DOHH2 (cell line): ENCODE results near the gene RHBDL3.

ENCODE experiments used
- H3F3A ChIP-seq: fragments of 200-600 bp; sonication (generic), shearing (Covaris generic); 2 replicates; pipeline ENCODE4 v1.6.0; 2016; ENCODE audit warnings: antibody characterized with exemption, mild to moderate bottlenecking; ENCODE audit not compliant: control insufficient read depth, insufficient read depth
- H3K27ac ChIP-seq: fragments of 200-600 bp; sonication (generic); 2 replicates; pipeline ENCODE4 v1.5.1; 2014; ENCODE audit warnings: low read depth, mild to moderate bottlenecking, low read length, moderate library complexity
- H3K27me3 ChIP-seq: fragments of 200-600 bp; sonication (generic); 2 replicates; pipeline ENCODE4 v1.6.1; 2014; ENCODE audit warnings: mild to moderate bottlenecking, low read length, mixed read lengths; ENCODE audit not compliant: control insufficient read depth
- H3K36me3 ChIP-seq: fragments of 200-600 bp; sonication (generic); 2 replicates; pipeline ENCODE4 v1.6.1; 2014; ENCODE audit warnings: mild to moderate bottlenecking, low read length, moderate library complexity, mixed read lengths; ENCODE audit not compliant: control insufficient read depth
- H3K4me1 ChIP-seq: fragments of 200-600 bp; sonication (generic); 2 replicates; pipeline ENCODE4 v1.6.1; 2014; ENCODE audit warnings: mild to moderate bottlenecking, low read length, mixed read lengths; ENCODE audit not compliant: control insufficient read depth
- H3K4me2 ChIP-seq: fragments of 200-600 bp; sonication (generic); 2 replicates; pipeline ENCODE4 v1.6.0; 2014; ENCODE audit warnings: mild to moderate bottlenecking, low read length, moderate library complexity
- H3K4me3 ChIP-seq: fragments of 200-600 bp; sonication (generic); 2 replicates; pipeline ENCODE4 v1.5.1; 2014; ENCODE audit warnings: mild to moderate bottlenecking, low read length, mixed read lengths
- H3K79me2 ChIP-seq: fragments of 200-600 bp; sonication (generic); 2 replicates; pipeline ENCODE4 v1.6.1; 2014; ENCODE audit warnings: mild to moderate bottlenecking, low read length, mixed read lengths; ENCODE audit not compliant: control insufficient read depth
- H3K9me2 ChIP-seq: fragments of 200-600 bp; sonication (generic); replicated peaks from 2 replicates; pipeline ENCODE4 v1.6.1; 2014; ENCODE audit warnings: mild to moderate bottlenecking, low read length, mixed read lengths; ENCODE audit not compliant: control insufficient read depth
- H3K9me3 ChIP-seq: fragments of 200-600 bp; sonication (generic); 2 replicates; pipeline ENCODE4 v1.6.1; 2014; ENCODE audit warnings: antibody characterized with exemption, low read length, mixed read lengths; ENCODE audit not compliant: control insufficient read depth, insufficient read depth
- H4K20me1 ChIP-seq: fragments of 200-600 bp; sonication (generic); 2 replicates; pipeline ENCODE4 v1.6.0; 2014; ENCODE audit warnings: low read depth, mild to moderate bottlenecking, antibody characterized with exemption, low read length, moderate library complexity; ENCODE audit not compliant: control insufficient read depth, insufficient read depth
- EZH2phosphoT487 ChIP-seq: fragments of 200-600 bp; sonication (generic); IDR thresholded peaks from 2 replicates; pipeline ENCODE4 v1.6.1; 2017; ENCODE audit warnings: borderline replicate concordance, mild to moderate bottlenecking, antibody characterized with exemption, low read length, moderate library complexity, mixed read lengths
- TF ChIP-seq, protein P1 (sequence below): fragments of 200-600 bp; sonication (generic); IDR thresholded peaks from one replicate; pipeline ENCODE4 v1.5.1; 2014; ENCODE audit warnings: antibody characterized with exemption, mild to moderate bottlenecking, low read depth, low read length; ENCODE audit not compliant: poor library complexity, severe bottlenecking

RHBDL3 gene

DNA sequence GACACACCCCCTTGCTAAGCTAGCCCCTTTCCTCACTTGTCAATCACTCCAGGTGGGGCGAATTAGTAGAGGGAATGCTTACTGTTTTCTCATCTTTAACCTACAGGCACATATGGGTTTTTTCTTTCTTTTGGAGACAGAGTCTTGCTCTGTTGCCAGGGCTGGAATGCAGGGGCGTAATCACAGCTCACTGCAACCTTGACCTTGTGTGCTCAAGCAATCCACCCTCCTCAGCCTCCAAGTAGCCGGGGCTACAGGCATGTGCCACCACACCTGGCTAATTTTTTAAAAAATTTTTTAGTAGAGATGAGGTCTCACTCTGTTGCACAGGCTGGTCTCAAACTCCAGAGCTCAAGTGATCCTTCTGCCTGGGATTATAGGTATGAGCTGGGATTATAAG is 38.7 kb upstream of the RHBDL3 start:
- Histone ChIP-seq H3K4me1 (no peaks in the 10 kb centered on the region), H3K79me2 (no peaks in the 10 kb centered on the region), H3F3A (no peaks in the 10 kb centered on the region), H3K9me2 (no peaks in the 10 kb centered on the region), H3K27me3 (no peaks in the 10 kb centered on the region), H4K20me1 (no peaks in the 10 kb centered on the region), H3K4me3 (no peak overlapping the region), H3K4me2 (no peak overlapping the region), H3K9me3 (no peaks in the 10 kb centered on the region), H3K36me3 (no peaks in the 10 kb centered on the region), H3K27ac (no peak overlapping the region)
- no peak for TF ChIP-seq EZH2phosphoT487
- TF ChIP-seq, protein P1, sequence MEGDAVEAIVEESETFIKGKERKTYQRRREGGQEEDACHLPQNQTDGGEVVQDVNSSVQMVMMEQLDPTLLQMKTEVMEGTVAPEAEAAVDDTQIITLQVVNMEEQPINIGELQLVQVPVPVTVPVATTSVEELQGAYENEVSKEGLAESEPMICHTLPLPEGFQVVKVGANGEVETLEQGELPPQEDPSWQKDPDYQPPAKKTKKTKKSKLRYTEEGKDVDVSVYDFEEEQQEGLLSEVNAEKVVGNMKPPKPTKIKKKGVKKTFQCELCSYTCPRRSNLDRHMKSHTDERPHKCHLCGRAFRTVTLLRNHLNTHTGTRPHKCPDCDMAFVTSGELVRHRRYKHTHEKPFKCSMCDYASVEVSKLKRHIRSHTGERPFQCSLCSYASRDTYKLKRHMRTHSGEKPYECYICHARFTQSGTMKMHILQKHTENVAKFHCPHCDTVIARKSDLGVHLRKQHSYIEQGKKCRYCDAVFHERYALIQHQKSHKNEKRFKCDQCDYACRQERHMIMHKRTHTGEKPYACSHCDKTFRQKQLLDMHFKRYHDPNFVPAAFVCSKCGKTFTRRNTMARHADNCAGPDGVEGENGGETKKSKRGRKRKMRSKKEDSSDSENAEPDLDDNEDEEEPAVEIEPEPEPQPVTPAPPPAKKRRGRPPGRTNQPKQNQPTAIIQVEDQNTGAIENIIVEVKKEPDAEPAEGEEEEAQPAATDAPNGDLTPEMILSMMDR = no peak

DNA sequence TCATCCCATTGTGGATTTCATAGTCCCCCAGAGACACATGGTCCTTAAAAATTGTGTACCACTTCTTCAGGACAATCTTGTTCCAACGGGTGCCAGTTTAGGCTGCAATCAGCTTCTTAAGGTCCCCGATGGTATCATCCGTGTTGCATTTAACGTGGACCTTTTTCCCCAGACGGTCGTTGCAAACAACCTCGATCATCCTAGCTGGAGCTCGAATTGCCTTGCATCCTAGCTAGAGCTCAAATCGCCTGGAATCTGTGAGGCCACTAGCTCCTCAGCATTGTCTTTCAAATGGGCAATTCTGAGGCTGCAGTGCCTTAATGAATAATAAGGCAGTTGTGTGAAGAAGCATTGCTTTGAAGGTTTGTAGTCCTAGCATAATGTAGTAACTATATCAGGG is 37.7 kb upstream of the RHBDL3 start:
- no peaks in the 10 kb centered on the region for H3K27me3 ChIP-seq
- TF ChIP-seq EZH2phosphoT487 = no peak
- TF ChIP-seq, protein P1 = no peak
- no peak overlapping the region for H3K27ac ChIP-seq
- no peak overlapping the region for H3K4me3 ChIP-seq
- no peaks in the 10 kb centered on the region for H3K79me2 ChIP-seq
- no peaks in the 10 kb centered on the region for H3K9me3 ChIP-seq
- no peak overlapping the region for H3K4me2 ChIP-seq
- no peaks in the 10 kb centered on the region for H3K4me1 ChIP-seq
- H3F3A ChIP-seq = no peaks in the 10 kb centered on the region
- H3K36me3 ChIP-seq = no peaks in the 10 kb centered on the region
- no peaks in the 10 kb centered on the region for H4K20me1 ChIP-seq
- H3K9me2 ChIP-seq = no peaks in the 10 kb centered on the region

DNA sequence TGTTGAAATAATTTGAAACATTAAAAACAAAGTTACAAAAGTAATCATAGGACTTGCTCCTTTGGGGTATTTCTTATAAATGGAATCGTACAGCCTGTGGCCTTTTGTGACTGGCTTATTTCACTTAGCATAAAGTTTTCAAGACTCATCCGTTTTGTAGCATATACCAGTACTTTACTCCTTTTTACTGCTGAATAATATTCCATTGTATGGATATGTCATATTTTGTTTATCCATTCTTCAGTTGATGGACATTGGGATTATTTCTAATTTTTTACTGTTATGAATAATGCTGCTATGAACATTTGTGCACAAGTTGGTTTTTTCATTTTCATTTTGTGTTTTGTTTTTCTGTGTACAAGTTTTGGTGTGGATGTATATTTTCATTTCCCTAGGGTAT is 30.0 kb upstream of the RHBDL3 start:
- no peaks in the 10 kb centered on the region for H3K79me2 ChIP-seq
- no peaks in the 10 kb centered on the region for H3F3A ChIP-seq
- no peaks in the 10 kb centered on the region for H3K36me3 ChIP-seq
- H3K4me2 ChIP-seq = no peak overlapping the region
- H3K27me3 ChIP-seq = no peaks in the 10 kb centered on the region
- TF ChIP-seq EZH2phosphoT487 = no peak
- TF ChIP-seq, protein P1 = no peak
- H3K9me2 ChIP-seq = no peaks in the 10 kb centered on the region
- no peaks in the 10 kb centered on the region for H3K4me1 ChIP-seq
- H3K9me3 ChIP-seq = no peaks in the 10 kb centered on the region
- H3K4me3 ChIP-seq = no peak overlapping the region
- no peak overlapping the region for H3K27ac ChIP-seq
- no peaks in the 10 kb centered on the region for H4K20me1 ChIP-seq

DNA sequence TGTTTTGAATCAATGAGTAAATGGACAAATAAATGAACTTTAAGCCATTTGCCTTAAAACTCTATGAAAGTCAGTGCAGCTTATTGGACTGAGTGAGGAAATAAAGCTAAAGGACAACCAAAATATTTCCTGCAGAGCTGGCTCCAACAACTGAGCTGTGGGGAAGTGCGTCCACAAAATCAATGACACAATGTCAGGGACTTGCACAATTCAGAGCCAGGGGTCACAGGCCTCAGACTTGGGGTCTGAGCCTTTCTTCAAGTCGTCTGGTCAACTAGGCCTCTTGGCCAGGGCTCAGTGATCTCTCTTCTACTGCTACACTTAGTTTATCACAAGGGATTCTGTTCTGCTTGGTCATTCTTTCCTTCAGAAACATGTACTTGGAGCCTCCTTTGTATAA is 26.2 kb upstream of the RHBDL3 start:
- Histone ChIP-seq H3K27me3 (no peaks in the 10 kb centered on the region), H3K79me2 (no peaks in the 10 kb centered on the region), H3K4me2 (no peak overlapping the region), H3K4me1 (no peaks in the 10 kb centered on the region), H3K4me3 (no peak overlapping the region), H3K27ac (no peak overlapping the region), H3K9me3 (no peaks in the 10 kb centered on the region), H3K9me2 (no peaks in the 10 kb centered on the region), H4K20me1 (no peaks in the 10 kb centered on the region), H3K36me3 (no peaks in the 10 kb centered on the region), H3F3A (no peaks in the 10 kb centered on the region)
- TF ChIP-seq EZH2phosphoT487 = no peak
- TF ChIP-seq, protein P1 = no peak
